Putamen (tissue), 1 donor: ENCODE data around the gene CACNA1B.
"Not testable (repeated sequence)": the region's sequence is repeated elsewhere in the genome, so short reads cannot be mapped to it uniquely, and the experiment has no call there.

Experiments
- DNase-seq: peaks from one replicate; pipeline ENCODE4 v3.0.0-alpha.2; 2016; ENCODE audit warnings: low spot score

CACNA1B gene

DNA sequence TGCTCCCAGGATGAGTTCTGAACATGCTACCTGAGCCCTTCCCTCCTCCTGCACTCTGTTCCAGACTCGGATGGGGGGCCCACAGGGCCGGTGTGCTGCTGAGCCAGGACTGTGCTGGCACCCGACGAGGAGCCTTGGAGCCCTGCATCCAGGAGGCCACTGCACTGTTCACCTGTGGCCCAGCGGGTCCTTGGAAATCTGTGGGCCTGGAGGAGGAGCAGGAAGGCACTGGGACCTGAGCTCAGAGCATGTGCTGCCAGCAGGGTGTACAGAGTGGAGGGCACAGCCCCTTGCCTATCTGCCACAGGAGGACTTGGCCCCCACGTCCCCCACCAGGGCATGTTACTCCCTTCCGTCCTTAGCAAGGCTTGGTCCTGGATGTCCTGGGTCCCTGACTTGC lies 265.9 kb downstream of the CACNA1B start:
- not testable (repeated sequence) for DNase-seq

- not testable (repeated sequence) for DNase-seq
Observed at GRCh38 chr9:138147556-138147955, 270.0 kb downstream of the CACNA1B start.

DNA sequence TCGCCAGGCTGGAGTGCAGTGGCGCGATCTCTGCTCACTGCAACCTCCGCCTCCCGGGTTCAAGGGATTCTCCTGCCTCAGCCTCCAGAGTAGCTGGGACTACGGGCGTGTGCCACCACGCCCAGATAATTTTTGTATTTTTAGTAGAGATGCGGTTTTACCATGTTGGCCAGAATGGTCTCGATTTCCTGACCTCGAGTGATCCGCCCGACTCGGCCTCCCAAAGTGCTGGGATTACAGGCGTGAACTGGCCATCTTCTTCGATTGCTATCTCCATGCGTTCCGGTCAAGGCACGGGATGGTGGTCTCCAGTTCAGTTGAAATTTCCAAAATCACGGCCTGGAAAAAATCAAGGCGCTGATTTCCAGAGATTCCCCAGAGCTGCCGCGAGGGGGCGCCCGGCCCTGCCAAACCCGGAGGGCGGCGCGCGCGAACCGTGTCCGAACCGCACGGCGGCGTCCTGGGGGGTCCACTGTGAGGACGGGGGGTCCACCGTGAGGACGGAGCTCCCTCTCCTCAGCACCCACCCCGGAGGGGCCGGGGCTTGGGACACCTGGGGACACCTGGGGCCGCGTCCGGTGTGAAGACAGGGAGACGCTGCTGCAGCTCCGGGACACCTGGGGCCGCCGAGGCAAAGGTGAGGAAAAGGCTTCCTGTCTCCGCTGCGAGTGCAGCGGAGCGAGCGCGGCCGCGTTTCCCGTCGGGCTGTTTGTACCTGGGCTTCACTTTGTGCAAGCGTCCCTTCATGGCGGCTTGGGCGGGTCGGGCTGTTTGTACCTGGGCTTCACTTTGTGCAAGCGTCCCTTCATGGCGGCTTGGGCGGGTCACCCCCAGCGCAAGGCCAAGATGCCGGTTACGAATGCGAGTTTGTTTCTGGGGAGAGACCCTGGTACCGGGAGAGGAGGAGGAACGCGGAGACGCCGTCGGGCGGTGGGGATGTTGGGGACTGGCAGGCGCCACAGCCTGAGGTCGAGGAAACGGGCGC lies 272.4 kb downstream of the CACNA1B start:
- not testable (repeated sequence) for DNase-seq

DNA sequence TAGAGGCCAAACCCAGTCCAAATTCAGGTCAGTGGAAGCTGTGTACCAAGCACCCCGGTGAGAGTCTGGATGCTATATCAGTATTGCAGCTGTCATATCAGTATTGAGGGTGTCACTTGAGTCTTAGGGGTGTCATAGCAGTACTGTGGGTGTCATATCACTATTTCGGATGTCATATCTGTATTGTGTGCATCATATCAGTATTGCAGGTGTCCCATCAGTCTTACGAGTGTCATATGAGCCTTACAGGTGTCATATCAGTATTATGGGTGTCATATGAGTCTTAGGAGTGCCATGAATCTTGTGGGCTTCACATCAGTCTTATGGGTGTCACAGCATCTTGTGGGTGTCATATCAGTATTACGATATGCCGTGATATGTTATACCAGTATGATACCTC lies 278.2 kb downstream of the CACNA1B start:
- DNase-seq: not testable (repeated sequence)

- not testable (repeated sequence) for DNase-seq
Observed at GRCh38 chr9:138166793-138167192, 289.2 kb downstream of the CACNA1B start.
